Hematopoietic multipotent progenitor cell treated with erythropoietin and hydrocortisone succinate and interleukin-3 and kit ligand, for 4 days (in vitro differentiated cells): ENCODE data around the gene UNC45A.
"Not testable (repeated sequence)": the region's sequence is repeated elsewhere in the genome, so short reads cannot be mapped to it uniquely, and the experiment has no call there.

Experiments
- DNase-seq: peaks from one replicate; pipeline ENCODE4 v3.0.0-alpha.2; 2015

The UNC45A gene

GRCh38 chr15:90902840-90903732, 32.0 kb upstream of the UNC45A start, which contains the start of gene MAN2A2:
MAN2A2 (plus strand) TSS chr15:90903302; CDS start chr15:90904208, 906 bp downstream.
- DNase-seq: peak; percentile 96

GRCh38 chr15:90903733-90904536, 31.1 kb upstream of the UNC45A start:
- DNase-seq: peak; percentile 72

GRCh38 chr15:90904746-90905145, 30.3 kb upstream of the UNC45A start:
- DNase-seq: no peak

- no peak for DNase-seq
Observed at GRCh38 chr15:90905306-90906180, 29.5 kb upstream of the UNC45A start.

GRCh38 chr15:90906181-90906849, 28.8 kb upstream of the UNC45A start:
- DNase-seq: no peak

- DNase-seq: no peak
Observed at GRCh38 chr15:90907051-90907660, 27.9 kb upstream of the UNC45A start.

GRCh38 chr15:90907838-90908507, 27.1 kb upstream of the UNC45A start:
- no peak for DNase-seq

- not testable (repeated sequence) for DNase-seq
Observed at GRCh38 chr15:90909449-90909848, 25.6 kb upstream of the UNC45A start.

- DNase-seq: no peak
Observed at GRCh38 chr15:90909976-90910375, 25.1 kb upstream of the UNC45A start.

- DNase-seq: no peak
Observed at GRCh38 chr15:90910441-90911301, 24.4 kb upstream of the UNC45A start.

- no peak for DNase-seq
Observed at GRCh38 chr15:90911302-90911623, 23.8 kb upstream of the UNC45A start.

- DNase-seq: no peak
Observed at GRCh38 chr15:90911906-90912769, 22.9 kb upstream of the UNC45A start.

- no peak for DNase-seq
Observed at GRCh38 chr15:90912770-90913075, 22.4 kb upstream of the UNC45A start.

- no peak for DNase-seq
Observed at GRCh38 chr15:90913398-90913944, 21.6 kb upstream of the UNC45A start.

- peak; percentile 24 for DNase-seq
Observed at GRCh38 chr15:90914305-90915080, 20.6 kb upstream of the UNC45A start.

GRCh38 chr15:90915216-90915807, 19.8 kb upstream of the UNC45A start:
- peak; percentile 15 for DNase-seq

- DNase-seq: peak; percentile 83
Observed at GRCh38 chr15:90915808-90916440, 19.2 kb upstream of the UNC45A start.
